ENCODE measurements around the gene RPGRIP1L.

Gene RPGRIP1L

GRCh38 chr16:53651357-53651756 lies 52.3 kb downstream of the RPGRIP1L start:
- DNase-seq (ENCODE audit: low read depth) = no peak

DNA sequence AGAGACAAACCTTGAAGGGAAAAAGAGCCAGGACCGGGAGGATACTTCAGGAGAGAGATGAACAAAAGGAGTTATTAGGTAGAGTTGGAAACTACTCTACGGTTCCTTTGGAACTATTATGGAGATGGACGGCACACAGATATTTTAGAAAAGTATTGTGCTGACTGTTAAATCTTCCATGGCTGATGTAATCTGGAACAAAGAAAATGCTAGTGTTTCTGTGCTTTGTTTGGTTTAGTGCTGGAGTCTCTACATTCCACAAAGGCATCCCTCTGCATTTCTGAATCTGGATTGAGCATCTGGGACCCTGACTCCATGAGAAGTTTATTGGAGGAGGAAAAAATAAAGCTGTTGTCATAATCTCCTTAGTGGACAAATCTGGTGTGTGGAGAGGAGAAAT lies 57.2 kb downstream of the RPGRIP1L start:
- no peak for DNase-seq (ENCODE audit: low read depth)

DNA sequence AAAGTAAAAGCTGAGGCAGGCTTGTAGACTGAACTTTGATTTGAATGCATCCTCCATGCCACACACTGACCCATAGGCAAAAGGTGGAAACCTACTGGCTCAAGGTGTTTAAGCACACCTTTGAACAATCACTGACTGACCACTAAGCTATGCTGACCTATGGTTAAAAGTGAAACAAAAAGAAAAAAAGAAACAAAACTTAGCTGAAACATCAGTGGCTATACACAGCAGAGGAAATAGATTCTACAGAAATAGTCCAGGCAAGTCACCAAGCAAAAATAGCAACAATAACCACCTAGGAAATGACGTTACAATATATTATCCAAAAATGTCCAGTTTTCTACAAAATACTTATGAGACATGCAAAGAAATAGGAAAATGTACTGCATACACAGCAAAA lies 60.2 kb downstream of the RPGRIP1L start:
- DNase-seq (ENCODE audit: low read depth) = no peak

DNA sequence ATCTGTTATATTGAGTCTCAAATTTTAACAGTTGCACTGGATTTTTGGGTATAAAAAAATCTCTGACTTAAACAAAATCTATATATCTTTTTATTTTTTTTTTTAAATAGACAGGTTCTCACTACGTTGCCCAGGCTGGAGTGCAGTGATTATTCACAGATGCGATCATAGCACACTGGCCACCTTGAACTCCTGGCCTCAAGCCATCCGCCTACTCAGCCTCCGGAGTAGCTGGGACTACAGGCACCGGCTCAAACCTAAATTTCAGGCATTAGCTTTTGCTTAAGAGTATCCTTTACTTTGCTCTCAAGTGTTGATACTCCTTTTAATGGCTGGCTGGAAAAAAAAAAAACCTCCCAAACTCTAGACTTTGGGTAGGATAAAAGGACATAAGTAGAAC lies 61.6 kb downstream of the RPGRIP1L start:
- DNase-seq (ENCODE audit: low read depth) = no peak

DNA sequence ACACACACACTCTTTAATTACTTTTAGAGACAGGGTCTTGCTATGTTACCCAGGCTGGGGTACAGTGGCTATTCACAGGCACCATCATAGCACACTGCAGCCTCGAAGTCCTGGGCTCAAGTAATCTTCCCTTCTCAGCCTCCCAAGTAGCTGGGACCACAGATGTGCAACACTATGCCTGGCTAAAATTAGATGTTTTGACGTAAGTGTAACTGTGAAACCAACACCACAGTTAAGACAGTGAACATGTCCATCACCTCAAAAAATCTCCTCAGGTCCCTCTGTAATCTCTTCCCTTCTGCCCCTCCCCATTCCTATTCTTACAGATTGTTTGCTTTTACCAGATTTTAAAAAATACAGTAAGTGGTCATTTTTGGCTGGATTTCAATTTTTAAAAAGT lies 66.7 kb downstream of the RPGRIP1L start:
- DNase-seq (ENCODE audit: low read depth) = no peak

DNA sequence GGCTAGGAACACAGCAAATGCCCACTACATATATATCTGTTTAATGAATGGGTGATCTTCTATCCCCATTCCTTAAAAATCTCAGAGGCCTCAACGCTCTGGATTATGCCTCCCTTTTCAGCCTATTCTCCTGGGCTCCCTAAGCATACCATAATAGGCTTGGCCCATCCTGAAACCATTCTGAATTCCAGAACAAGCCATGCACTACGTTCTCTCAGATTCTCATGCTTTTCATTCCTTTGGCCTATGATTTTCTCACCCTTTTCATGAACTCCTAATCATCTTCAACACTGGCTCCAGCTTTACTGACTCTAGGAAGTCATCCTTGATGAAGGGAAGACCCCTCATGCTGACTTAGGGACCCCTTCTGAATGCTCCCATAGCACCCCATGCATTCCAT lies 71.1 kb downstream of the RPGRIP1L start:
- DNase-seq (ENCODE audit: low read depth) = no peak

DNA sequence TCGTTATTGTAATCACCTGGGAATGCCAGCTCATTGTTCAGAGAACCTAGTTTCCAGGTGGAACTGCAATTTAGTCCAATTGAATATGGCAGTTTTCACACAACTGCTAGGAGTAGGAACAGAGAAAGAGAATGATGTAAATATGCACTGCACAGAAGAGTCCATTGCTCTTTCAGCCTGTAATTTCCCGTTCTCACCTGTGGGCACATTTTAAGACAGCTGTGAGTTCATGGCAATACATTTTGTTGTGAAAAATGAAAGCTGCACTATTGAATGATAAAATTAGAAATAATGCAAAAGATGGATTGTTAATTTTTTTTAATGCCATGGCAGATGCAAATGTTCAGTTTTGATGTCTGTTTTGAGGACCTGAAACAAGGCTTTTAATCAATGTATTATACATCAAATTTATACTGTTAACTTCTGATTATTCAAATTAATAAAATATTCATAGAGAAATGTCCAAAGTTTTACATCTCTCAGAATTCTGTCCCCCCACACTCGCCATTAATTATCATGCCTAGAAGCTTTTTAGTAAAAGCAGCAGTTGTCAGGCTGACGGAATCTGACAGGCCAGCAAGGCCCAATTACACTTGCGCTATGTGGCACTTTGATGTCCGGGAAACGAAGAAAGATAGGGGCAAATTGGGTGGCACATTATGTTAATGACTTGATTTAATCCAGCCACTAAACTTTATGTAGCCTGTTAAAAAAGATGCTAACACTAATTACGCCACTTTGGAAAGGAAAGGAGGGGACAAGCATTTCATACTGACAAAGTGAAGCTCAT lies 72.2 kb downstream of the RPGRIP1L start:
- DNase-seq (ENCODE audit: low read depth) = no peak

DNA sequence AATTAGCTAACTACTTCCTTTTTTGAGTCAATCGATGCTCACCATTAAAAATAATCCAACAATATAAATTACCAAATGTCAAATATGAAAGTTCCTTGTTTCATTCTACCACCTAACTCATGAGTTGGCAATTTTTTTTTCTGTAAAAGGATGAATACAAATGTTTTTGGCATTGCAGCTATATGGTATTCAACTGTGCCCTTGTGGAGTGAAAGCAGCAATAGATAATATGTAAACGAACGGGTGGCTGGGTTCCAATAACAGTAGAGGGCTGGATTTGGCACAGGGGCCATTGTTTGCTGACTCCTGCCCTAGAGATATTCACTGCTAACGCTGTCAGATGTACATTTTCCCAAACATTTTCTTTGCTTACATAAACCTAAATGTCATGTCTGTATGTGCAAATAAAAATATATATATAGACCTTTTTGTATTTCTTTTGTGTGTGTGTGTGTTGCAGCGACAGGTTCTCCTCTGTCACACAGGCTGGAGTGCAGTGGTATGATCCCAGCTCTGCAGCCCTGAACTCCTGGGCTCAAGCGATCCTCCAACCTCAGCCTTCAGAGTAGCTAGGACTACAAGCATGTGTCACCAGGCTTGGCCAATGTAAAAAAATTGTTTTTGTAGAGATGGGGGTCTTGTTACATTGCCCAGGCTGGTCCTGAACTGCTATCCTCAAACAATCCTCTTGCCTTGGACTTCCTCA lies 73.9 kb downstream of the RPGRIP1L start:
- no peak for DNase-seq (ENCODE audit: low read depth)

DNA sequence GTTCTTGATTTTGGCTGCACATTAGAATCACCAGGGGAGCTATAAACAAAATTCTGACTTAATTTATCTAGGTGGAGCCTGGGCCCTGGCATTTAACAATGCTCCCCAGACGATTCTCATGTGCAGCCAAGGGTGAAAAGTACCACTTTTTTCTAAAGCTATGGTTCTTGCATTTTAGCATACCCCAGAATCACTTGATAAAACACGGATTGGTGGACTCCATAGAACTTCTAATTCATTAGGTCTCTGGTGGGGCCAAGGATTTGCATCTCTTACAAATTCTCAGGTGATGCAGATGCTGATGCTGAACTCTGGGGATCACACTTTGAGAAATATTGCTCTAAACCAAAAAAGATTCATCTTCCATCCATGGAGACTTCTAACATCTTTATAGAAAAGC lies 74.5 kb downstream of the RPGRIP1L start:
- no peak for DNase-seq (ENCODE audit: low read depth)

DNA sequence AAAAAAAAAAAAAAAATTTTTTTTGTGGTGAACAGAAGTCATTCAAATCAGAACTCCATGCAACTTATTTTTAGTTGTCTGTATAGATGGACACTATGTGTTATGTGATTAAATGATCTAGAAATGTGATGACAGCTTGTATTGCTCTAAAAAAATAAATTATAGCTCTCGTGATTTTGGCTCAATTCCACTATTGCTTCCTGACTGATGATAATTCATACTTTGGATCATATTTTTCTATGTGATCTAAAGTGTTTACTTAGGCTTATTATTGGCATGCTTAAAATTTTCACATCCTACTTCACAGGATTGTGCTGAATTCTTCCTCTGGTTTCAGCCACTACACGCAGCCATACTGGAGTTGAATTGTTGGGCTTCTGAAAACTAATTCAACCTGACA lies 76.8 kb downstream of the RPGRIP1L start:
- DNase-seq (ENCODE audit: low read depth) = no peak

DNA sequence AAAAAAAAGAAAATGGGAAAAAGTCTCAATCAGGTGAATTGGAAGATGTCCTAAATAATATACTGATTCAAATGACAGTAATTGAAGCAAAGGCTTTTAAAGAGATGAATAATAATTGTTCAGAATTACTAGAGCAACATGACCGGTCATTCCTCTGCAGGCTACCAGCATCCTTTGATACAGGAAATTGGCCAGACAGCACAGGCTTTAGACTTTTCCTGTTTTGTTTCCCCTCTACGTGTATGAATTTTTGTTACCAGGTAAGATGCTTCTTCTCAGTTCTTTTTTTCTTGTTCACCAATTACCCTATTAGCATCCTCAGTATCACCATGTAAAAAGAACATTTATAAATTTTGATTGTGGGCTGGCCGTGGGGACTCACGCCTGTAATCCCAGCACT lies 77.5 kb downstream of the RPGRIP1L start:
- DNase-seq (ENCODE audit: low read depth) = no peak

DNA sequence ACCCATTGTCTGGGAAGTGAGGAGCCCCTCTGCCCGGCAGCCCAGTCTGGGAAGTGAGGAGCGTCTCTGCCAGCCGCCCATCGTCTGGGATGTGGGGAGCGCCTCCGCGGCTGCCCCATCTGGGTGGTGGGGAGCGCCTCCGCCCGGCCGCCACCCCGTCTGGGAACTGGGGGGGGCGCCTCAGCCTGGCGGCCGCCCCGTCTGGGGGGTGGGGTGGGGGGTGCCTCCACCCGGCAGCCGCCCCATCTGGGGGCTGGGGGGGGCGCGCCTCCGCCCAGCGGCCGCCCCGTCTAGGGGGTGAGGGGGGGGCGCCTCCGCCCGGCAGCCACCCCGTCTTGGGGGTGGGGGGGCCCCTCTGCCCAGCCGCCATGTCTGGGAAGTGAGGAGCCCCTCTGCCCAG lies 78.4 kb downstream of the RPGRIP1L start:
- DNase-seq (ENCODE audit: low read depth) = no peak

GRCh38 chr16:53622315-53622714 lies 81.3 kb downstream of the RPGRIP1L start:
- DNase-seq (ENCODE audit: low read depth) = no peak

DNA sequence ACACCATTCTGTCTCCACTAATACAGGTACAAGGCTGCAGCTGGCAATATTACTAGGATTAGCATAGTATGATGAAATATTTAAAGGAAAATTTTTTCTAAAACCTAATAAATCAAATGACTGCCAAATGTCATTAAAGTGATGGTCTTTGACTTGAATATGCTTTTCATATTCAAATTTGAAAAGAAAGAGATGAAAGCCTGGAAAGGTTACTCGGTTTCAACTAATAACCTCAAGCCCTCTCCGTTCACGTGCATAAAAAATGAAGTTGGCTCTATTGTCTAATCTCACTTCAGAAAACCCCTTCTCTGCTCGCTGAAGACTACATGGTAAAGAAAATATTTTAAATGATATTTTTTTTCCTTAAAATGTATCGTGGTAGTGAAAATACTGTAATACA lies 83.2 kb downstream of the RPGRIP1L start:
- no peak for DNase-seq (ENCODE audit: low read depth)

- no peak for DNase-seq (ENCODE audit: low read depth)
Measured at GRCh38 chr16:53619235-53619634, 84.4 kb downstream of the RPGRIP1L start.

DNA sequence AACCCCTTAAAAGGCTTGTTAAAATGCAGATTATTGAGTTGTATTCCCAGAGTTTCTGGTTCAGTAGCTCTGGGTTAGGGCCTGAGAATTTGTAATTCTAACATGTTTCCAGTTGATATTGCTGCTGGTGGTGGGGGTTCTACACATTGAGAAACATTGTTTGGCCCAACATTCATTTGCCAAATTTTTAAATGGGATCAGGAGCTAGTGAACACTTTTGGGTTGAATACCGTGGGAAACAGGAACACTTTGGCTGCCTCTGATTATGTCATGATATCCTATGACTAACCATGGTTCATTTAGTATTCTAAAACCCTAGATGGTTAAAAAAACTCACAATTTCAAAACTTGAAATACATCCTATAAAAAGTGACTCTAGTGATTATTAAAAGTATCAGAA lies 89.3 kb downstream of the RPGRIP1L start:
- DNase-seq (ENCODE audit: low read depth) = no peak

- no peak for DNase-seq (ENCODE audit: low read depth)
Measured at GRCh38 chr16:53612003-53612402, 91.7 kb downstream of the RPGRIP1L start.

GRCh38 chr16:53611179-53611696 lies 92.4 kb downstream of the RPGRIP1L start:
- DNase-seq (ENCODE audit: low read depth) = no peak

GRCh38 chr16:53609536-53609935 lies 94.1 kb downstream of the RPGRIP1L start:
- DNase-seq (ENCODE audit: low read depth) = no peak

DNA sequence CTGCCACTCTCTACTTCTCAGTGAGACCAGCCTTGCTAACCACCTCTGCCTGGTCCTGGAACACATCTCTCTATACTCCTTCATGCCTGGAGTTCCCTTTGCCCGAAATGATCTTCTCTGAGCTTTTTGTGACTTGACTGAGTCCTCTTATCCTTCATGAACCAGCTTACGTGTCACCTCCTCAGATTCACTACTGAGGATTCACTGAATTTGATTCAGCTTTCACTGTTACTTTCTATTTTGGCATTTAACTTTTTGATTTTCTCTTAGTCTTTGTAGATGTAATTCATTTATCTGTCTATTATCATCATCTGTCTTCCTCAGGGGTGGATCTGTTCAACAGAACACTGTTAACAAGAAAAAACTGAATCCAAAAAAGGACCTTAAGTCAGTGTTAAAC lies 95.6 kb downstream of the RPGRIP1L start:
- DNase-seq (ENCODE audit: low read depth) = no peak

DNA sequence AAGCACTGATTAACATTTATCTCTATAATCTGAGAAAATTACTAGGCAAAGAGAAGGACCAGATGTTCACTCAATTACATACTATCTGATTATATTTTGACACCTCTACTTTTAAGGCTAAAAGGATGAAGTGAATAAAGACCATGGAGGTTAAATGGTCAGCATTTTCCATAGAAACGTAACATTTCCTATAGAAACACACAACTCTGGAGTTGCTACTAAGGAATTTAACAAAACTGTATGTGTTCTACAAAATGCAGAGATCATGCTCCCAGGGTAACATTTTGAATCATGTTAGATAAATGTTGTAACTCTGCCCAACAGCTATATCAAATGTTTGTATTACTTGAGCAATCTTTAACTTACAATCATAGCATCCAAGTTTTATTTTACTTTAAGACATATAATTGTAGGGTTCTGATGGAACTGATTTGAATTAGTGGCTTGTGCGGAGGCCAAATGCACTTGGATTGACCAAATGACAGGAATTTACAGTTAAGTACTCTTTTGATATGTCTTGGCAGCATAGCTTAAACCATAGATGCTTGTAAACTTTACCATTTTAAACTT lies 97.7 kb downstream of the RPGRIP1L start:
- DNase-seq (ENCODE audit: low read depth) = no peak

- no peak for DNase-seq (ENCODE audit: low read depth)
Measured at GRCh38 chr16:53605356-53605755, 98.3 kb downstream of the RPGRIP1L start.

DNA sequence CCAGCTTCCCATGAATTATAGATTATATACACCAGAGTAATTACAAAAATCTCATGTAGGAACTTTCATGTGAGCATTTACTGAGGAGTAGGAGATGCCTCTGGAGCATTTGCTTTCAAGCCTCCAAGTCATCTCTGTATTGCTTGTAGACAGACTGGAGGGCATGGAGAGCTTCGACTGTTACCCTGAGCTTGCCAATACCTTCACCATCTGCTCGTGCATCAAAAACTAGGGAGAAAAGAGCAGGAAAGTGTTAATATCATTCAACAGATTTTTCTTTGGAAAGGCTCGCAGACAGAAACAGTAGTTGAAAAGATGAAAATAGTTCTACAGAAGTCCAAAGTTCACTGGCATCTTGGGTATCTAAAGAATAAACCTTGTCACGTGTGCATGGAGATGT lies 101.7 kb downstream of the RPGRIP1L start:
- DNase-seq (ENCODE audit: low read depth) = no peak
